Middle frontal gyrus (tissue), 1 donor: ENCODE results near the gene BAHCC1.

Experiments
- DNase-seq: peaks from one replicate; pipeline ENCODE4 v3.0.0-alpha.2; 2015; ENCODE audit warnings: low spot score; ENCODE audit errors: extremely low spot score

The BAHCC1 gene

GRCh38 chr17:81491181-81491581 is 95.9 kb downstream of the BAHCC1 start:
- DNase-seq = no peak

- no peak for DNase-seq
These were observed 96.5 kb downstream of the BAHCC1 start for GRCh38 chr17:81491761-81492160.

- DNase-seq = no peak
These were observed 96.9 kb downstream of the BAHCC1 start for GRCh38 chr17:81492202-81492601.

GRCh38 chr17:81492706-81493105 is 97.4 kb downstream of the BAHCC1 start:
- DNase-seq = no peak

- DNase-seq = no peak
These were observed 98.2 kb downstream of the BAHCC1 start for GRCh38 chr17:81493198-81494038.

- peak; percentile 33 for DNase-seq
These were observed 99.5 kb downstream of the BAHCC1 start for GRCh38 chr17:81494626-81495377.

GRCh38 chr17:81498953-81499600 is 103.8 kb downstream of the BAHCC1 start:
- DNase-seq = no peak

- no peak for DNase-seq
These were observed 104.3 kb downstream of the BAHCC1 start for GRCh38 chr17:81499601-81499970.

- DNase-seq = no peak
These were observed 104.8 kb downstream of the BAHCC1 start for GRCh38 chr17:81500047-81500446.

GRCh38 chr17:81502471-81503017 is 107.3 kb downstream of the BAHCC1 start:
- no peak for DNase-seq

- no peak for DNase-seq
These were observed 108.4 kb downstream of the BAHCC1 start for GRCh38 chr17:81503619-81504018.

- DNase-seq = no peak
These were observed 113.5 kb downstream of the BAHCC1 start for GRCh38 chr17:81508639-81509206.

GRCh38 chr17:81509207-81509971 is 114.1 kb downstream of the BAHCC1 start:
- no peak for DNase-seq

- no peak for DNase-seq
These were observed 114.9 kb downstream of the BAHCC1 start for GRCh38 chr17:81509972-81510784.

- DNase-seq = no peak
These were observed 115.7 kb downstream of the BAHCC1 start for GRCh38 chr17:81510785-81511553.

GRCh38 chr17:81511554-81511803 is 116.2 kb downstream of the BAHCC1 start:
- no peak for DNase-seq

GRCh38 chr17:81511804-81512561 is 116.7 kb downstream of the BAHCC1 start:
- no peak for DNase-seq

- peak; percentile 85 for DNase-seq
These were observed 117.5 kb downstream of the BAHCC1 start, which contains the start of gene ACTG1 for GRCh38 chr17:81512562-81513371. TSS of gene ACTG1 (minus strand) at chr17:81512799. CDS start at chr17:81512354, 445 bp downstream.
